GM19468 (cell line): ENCODE data around the gene HOXA10.

Experiments used
- ATAC-seq: cut with Tn5 transposase; IDR thresholded peaks from one replicate; pipeline ENCODE4 v1.9.1; 2021; ENCODE audit warnings: mild to moderate bottlenecking, moderate library complexity, moderate number of reproducible peaks; ENCODE audit not compliant: unreplicated experiment; ENCODE audit errors: extremely low read depth

HOXA10 gene

DNA sequence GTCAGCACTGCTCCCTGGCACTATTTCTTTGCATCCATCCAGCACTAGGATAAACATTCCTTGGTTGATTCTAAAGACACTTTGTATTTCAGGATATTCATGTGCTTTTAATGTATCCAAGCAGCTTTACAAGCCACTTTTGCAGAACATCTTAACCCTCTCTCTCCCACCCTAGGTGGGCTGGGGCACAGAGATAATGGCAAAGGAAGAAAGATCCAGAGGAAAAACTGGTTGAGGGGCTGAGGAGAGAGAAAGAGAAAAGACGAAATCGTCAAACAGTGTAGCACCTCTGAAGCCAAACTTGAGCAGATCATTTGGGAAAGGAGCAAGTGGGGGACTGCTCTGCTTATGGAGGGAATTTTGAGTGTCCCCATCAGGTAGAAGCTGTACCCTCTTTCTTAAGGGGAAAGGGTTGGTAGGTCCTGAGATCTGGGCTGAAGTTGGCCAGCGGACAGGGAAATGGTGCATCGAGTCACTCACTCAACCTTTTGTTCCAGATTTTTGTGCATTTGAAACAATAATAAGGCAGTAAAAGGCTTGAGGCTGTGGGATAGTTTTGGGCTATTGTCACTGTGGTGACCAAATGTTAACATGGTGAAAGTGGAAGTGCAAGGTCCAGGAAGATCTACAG lies 30.0 kb upstream of the HOXA10 start:
- ATAC-seq, result no peak

DNA sequence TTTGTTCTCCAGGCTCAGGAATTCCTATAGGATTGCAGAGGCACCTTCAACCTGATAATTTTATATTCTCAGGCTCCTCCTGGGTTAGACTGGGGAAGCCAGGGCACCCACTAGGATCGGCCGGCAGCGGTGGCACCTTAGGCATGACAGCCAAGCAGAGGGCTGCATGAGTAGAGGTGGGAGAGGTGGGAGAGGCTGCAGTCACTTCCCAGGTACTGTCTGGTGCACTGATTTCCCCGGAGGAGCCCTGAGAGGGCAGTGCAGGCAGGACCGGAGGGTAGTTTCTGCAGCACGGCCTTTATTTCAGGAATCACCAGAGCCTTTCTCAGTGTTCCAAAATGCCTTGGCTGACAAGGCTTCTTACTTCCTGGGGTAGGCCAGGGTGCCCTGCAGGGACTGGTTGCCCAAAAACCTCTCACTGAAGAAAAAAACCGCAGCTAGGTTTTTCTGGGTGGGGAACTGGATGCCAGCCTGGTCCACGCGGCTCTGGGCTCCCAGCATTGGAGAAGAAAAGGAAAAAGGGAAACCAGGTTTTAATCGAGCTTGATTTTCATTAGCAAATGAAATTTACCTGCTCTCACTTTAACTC lies 29.3 kb upstream of the HOXA10 start:
- ATAC-seq, result no peak

DNA sequence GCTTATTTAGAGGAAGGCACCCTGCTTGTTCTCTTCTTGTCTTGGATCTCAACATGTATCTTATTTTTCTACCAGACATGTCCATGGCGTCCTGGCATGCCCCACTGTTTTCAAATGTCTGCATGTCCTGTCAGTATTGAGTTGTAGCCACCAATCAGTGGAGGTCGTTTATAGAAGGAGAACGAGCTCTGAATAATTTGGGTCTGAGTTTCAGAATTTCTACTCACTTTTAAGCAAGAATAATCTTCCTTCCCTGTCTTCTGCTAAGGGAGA lies 28.7 kb upstream of the HOXA10 start:
- no peak for ATAC-seq

- no peak for ATAC-seq
Observed at GRCh38 chr7:27202018-27202861, 28.1 kb upstream of the HOXA10 start.

GRCh38 chr7:27201580-27202017 lies 27.5 kb upstream of the HOXA10 start:
- ATAC-seq, result no peak

- ATAC-seq, result no peak
Observed at GRCh38 chr7:27200761-27201579, 26.9 kb upstream of the HOXA10 start.

- ATAC-seq, result no peak
Observed at GRCh38 chr7:27199849-27200760, 26.0 kb upstream of the HOXA10 start, which contains the start of gene HOXA13. Gene HOXA13, minus strand, starts transcription at chr7:27200091. Its CDS starts 14 bp downstream, at chr7:27200077.

DNA sequence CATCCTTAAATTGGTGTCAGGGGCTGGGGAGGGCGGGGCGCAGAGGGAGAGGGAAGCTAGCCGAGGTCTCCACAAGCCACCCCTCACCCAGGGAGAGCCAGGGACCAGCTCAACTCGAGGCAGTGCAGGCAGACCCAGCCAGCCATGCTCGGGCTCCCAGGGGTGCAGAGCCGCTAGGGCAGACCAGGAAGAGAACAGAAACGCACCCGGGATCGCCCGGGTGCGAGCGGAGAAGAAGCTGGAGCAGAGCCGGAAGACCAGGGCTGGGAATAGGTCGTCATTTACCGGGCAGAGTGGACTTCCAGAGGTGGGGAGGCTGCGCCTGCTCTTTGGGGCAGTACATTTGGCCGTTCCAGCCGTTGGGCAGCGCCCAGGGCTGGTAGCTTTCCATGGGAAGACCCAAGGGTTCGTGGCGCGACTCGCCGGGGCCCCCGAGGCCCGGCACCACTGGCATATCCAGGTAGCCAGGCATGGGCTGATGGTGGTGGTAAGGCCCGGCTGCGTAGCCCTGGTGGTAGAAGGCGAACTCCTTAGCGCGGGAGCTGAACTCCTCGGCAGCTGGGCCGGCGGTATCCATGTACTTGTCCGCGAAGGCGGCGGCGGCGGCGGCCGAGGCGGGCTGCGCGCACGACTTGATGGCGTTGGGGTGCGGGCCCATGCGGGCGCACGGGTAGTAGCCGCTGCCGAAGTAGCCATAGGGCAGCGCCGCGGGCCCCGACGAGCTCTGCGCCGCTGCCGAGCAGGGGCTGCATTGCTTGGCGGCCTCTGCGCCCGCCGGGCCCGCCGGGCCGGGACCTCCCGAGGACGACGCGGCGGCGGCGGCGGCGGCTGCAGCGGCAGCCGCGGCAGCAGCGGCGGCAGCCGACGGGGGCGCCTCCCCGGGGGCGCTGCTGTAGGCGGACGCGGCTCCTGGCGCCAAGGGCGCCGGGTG lies 25.0 kb upstream of the HOXA10 start:
- no peak for ATAC-seq

DNA sequence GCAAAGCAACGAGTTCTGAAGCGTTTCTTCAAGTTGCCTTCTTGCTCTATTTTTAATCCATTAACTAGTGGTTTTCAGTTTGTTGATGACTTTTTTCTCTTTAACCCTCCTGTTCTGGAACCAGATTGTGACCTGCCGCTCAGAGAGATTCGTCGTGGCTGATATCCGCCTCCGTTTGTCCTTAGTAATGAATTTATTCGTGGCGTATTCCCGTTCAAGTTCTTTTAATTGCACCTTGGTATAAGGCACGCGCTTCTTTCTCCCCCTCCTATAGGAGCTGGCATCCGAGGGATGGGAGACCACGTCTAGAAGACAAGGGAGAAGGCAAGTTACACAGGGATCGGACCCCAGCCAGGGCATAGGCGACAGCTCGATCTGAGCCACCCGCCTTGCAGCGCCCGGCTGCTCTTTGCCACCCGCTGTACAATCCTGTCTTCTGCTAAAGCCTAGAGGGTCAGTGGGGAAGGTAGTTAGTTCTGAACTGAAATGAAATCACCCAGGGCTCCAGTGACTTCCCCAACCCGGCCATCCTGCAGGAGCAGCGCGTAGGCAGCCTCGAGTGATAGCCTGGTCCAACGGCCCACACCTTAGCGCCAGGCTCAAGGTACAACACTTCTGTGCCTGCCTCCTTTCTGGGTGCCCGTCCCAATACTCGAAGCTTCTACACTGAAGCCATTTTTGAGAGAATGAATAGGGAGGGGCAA lies 24.2 kb upstream of the HOXA10 start:
- no peak for ATAC-seq

DNA sequence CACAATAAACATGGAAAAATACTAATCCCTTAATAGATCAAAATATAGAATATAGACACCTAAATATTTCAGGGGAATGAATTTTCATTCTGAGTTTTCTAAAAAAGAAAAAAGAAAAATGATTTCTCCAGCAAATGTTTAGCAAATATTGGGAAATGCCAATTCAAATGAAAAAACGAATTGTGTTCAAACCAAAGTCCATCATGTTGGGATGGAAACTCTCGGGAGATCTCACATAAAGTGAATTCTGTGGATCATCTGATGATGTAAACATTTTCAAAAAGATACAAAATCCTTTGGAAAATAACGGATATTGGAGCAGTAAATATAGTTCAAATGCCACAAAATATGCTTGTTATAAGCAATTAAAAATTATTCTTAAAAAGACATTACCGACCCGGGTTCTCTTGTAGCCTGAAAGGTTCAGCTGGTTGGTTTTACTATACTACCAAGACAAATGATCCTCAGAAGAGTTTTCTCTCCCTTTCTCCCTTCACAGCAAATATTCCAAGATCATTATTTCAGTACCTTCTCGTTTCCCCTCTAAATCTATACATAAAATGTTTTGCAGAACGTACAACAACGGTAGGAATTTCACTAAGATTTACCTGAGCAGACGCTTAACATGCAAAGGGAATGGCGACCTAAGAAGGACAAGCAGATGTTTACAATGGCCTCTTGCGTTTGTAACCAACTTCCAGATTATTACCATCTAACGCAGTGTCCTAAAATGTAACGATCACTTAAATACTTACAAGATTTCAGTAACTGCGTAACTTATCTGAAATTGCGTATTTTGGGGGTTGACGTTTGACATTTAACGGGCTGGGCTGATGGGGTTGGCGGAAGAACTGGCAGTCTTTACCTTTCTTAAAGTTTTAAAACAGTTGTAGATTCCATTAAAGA lies 23.3 kb upstream of the HOXA10 start:
- ATAC-seq, result no peak

GRCh38 chr7:27196287-27196767 lies 22.2 kb upstream of the HOXA10 start:
- no peak for ATAC-seq

- no peak for ATAC-seq
Observed at GRCh38 chr7:27194686-27195379, 20.7 kb upstream of the HOXA10 start.

DNA sequence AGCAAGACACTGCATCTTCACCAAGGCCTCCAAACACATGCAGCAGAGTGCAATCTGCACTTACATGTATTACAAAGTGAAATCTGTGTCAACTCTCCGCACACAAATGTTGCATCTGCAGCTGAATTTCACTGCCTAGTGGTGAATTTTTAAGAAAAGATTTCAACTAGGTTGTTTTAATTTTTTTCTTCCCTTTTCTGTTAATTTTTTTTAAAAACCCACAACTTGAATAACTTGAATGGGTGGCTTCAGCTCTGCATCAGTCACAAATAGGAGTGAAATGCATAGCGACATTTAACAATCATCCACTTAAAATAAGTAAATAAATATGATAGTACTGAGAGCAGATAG lies 19.9 kb upstream of the HOXA10 start:
- no peak for ATAC-seq

- ATAC-seq, result no peak
Observed at GRCh38 chr7:27193335-27194001, 19.3 kb upstream of the HOXA10 start.

DNA sequence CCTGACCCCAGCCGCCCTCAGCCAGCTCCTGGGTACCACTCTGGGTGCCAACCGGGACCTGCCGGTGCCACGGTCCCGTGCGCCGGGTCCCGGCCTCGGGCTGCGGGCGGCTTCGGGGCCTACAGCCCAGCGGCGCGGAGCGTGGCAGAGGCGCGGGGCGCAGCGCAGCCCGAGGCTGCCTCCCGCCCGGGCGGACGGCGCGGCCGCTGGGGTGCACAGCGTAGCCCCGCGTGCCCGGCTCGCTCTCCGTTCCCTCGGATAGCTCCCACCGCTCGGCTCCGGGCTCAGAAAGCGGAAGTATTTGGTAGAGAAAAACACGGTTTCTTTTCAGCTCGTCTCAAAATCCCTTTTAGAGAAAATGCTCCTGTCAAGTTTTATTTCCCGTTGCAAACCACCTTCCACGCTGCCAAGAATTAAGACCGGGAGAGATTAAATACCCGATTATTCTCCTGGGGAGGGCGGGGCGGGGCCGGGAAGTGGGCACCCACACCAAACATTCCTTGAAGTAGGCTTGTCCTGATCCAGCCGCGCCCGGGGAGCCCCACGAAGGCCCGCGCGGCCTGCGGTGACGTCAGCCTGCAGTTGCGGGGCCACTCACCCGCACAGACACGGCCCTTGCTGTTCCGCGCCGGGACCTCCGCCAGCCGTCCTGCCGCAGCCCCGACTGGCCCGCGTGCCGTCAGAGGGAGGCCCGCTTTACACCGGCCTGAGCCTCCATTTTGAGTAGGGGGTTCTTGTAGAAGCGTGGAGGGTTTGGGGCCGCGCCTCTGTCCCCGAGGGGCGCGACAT lies 18.6 kb upstream of the HOXA10 start:
- no peak for ATAC-seq
